ENCODE measurements around the gene ZNF70. TPM values are rescaled to one million over a fixed set of nuclear protein-coding genes. Genes with fewer than 3 reads are reported as not detected.
A peak's percentile ranks its signal among the peaks of the same experiment; 100 is the strongest.

The ZNF70 gene
- total and polyA plus RNA-seq, 2 of the 4 experiments (the other 2 are of a cell fraction): 2.3 to 4.3 TPM

DNA sequence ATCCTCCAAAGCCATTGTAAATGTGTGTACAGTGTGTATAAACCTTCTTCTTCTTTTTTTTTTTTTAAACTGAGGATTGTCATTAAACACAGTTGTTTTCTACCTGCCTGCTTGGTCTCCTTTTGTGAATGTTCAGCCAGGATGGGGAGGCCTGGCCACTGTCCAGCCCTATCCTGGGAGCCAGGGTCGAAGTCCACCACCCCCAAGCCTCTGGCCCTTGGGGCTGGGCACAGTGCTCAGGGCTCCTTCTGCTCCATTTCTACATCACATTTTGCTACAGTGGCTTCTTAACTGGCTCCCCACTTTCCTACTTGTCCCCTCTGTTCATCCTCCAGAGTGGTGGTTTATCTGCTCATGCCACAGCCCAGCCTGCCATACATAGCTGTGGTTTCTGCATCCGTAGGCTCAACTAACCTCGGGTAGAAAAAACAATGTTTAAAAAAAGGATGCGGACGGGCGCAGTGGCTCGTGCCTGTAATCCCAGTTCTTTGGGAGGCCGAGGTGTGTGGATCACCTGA is 33.4 kb upstream of the ZNF70 start:
- H3K4me2 ChIP-seq (ENCODE audit: low read depth, low read length): 0 out of 2 replicates have a peak overlapping the region, but pooled peaks have one; percentile 31

More for the DNA sequence above, 33.4 kb upstream of the ZNF70 start:
- 0 out of 2 replicates have a peak, but pooled peaks have one; percentile 7 for ATAC-seq (ENCODE audit: low read depth)
- Histone ChIP-seq H3K79me1 (ENCODE audit: low read depth in 1 of 2, low read length in 2 of 2) (peaks cover 10 to 25% of the 10 kb centered on the region in 2 experiments), H4K5ac (ENCODE audit: low read depth, low read length) (no peak overlapping the region; the same call in 1 of the 2 replicates), H2AK5ac (ENCODE audit: low read depth, low read length) (no peak overlapping the region; the same call in 1 of the 2 replicates), H2BK120ac (ENCODE audit: low read depth, low read length) (peak overlapping the region; percentile 9), H2BK5ac (ENCODE audit: low read depth, low read length, poor library complexity, severe bottlenecking) (no peak overlapping the region), H3K18ac (ENCODE audit: low read depth, low read length) (no peak overlapping the region), H3K56ac (ENCODE audit: extremely low read depth, insufficient read depth, low read length) (no peak overlapping the region), H3K36me3 (ENCODE audit: control insufficient read depth, insufficient read depth, low read length) (no peaks in the 10 kb centered on the region), H3K23ac (ENCODE audit: low read depth, low read length) (no peak overlapping the region), H4K8ac (ENCODE audit: low read depth in 2 of 2, low read length in 2 of 2) (peak overlapping the region in 1 of 2 experiments; percentile 46; a peak in 1 of 4 replicates), H3K4me1 (ENCODE audit: control insufficient read depth, insufficient read depth, low read length) (peaks cover 25% of the 10 kb centered on the region), H2BK15ac (ENCODE audit: low read depth, low read length) (no peak overlapping the region), H2AK9ac (replicated peaks; ENCODE audit: low read depth, low read length, poor library complexity) (peak overlapping the region; percentile 2), H4K20me1 (ENCODE audit: insufficient read depth, low read length) (peaks cover 20% of the 10 kb centered on the region), H3K14ac (replicated peaks; ENCODE audit: low read depth, low read length) (no peak overlapping the region), H2BK20ac (ENCODE audit: low read depth, low read length) (peak overlapping the region; percentile 1), H4K91ac (ENCODE audit: insufficient read depth, low read depth, low read length) (no peak overlapping the region), H3K9ac (ENCODE audit: low read depth, low read length) (no peak overlapping the region), H3K27ac (ENCODE audit: insufficient read depth, low read length) (no peak overlapping the region), H3K4me3 (ENCODE audit: insufficient read depth, low read depth, low read length) (no peak overlapping the region), H2AFZ (replicated peaks; ENCODE audit: low read length, poor library complexity) (peak overlapping the region; percentile 53), H3K4ac (ENCODE audit: low read depth, low read length) (peak overlapping the region; percentile 45; the same call in 1 of the 2 replicates), H3K27me3 (ENCODE audit: control insufficient read depth, insufficient read depth, low read length) (no peaks in the 10 kb centered on the region), H3K9me3 (ENCODE audit: control insufficient read depth, insufficient read depth, low read length) (no peaks in the 10 kb centered on the region), H3K9me1 (ENCODE audit: insufficient read depth, low read length) (peaks cover 20% of the 10 kb centered on the region)
- POLR2A ChIA-PET (ENCODE audit: unreplicated experiment): interaction anchor here (0.6 kb wide), 1 partner anchor 12 kb away, joined by 4 read pairs; no protein-coding TSS in a partner anchor
- no peak for TF ChIP-seq CHD1 (IDR thresholded peaks at IDR 0.05; ENCODE audit: low read depth, low read length)
- peak; percentile 52; the same call in 1 of the 2 replicates for TF ChIP-seq BHLHE40 (IDR thresholded peaks at IDR 0.05; ENCODE audit: low read depth, low read length)
- in situ Hi-C loops (cut with MboI; ENCODE audit: low sequenced_read_pairs) (no loop called here), intact Hi-C loops (cut with micrococcal nuclease) (no loop called here), dilution Hi-C loops (cut with HindIII; ENCODE audit: low sequenced_read_pairs, unreplicated experiment) (no loop called here)
- WGBS, 2 experiments (ENCODE audit: extremely low coverage in 2 of 2, insufficient read length in 1 of 2): no CpG with 5 or more reads among the region's 8 CpGs
- CTCF ChIA-PET: interaction anchor here (1.0 kb wide), 1 partner anchor 10 kb away, joined by 3 read pairs; no protein-coding TSS in a partner anchor
- DNase-seq: peak; percentile 41
- BruUV-seq (replicated peaks): no TSS peak

Data from IMR-90 (cell line).